ENCODE results near the gene P2RY6.

Gene P2RY6

DNA sequence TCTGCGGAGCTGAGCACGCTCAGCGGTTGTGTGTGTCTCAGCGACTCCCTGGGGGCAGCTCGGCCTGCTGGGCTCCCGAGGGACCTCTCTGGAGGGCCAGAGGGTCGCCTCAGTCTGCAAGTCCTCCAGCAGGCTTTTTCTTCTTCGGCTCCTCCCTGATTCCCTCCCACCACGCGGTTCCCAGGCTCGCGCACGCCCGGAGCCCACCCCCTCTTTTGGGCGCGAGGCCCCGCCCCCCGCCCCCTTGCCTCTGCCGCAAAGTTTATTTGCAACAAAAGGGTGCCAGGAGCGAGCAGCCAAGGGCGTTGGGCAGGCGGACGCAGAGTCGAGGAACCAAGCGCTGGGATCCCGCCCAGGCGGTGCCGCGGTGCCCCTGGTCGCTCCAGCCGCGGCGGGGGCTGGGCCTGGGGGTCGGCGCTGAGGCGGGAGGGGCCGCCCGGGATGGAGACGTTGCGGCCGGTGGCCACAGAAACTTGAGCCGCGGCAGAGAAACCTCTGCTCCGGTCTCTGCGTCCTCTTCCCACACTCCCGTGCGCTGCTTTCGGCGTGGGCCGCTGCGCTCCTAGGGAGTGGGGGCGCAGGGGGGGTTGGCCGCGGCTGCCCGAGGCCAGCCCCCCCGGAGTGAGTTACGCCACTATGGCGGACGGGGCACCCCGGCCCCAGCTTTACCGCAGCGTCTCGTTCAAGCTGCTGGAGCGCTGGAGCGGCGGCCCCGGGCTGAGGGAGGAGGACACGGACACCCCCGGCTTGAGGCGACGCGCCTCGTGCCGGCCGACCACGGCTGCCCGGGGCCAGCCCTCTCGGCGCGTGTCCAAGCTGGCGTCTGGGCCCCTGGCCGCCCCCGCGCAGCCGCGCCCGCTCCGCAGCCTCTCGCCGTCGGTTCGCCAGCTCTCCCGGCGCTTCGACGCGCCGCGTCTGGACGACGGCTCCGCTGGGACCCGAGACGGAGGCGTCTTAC, 36.1 kb downstream of the P2RY6 start, which contains the start of gene ARHGEF17:
Gene ARHGEF17, plus strand, starts transcription at position 274 of the 958 bp plus-strand sequence. Its CDS starts 363 bp downstream, at position 637.
- Mint-ChIP-seq H3K36me3 (peaks cover 18% of the 10 kb centered on the region), H3K4me3 (peak within 1 kb of the TSS; percentile 87), H3K9me3 (no peaks in the 10 kb centered on the region), H3K27ac (peak within 1 kb of the TSS; percentile 50), H3K27me3 (peaks cover 21% of the 10 kb centered on the region), H3K4me1 (peaks cover 51% of the 10 kb centered on the region)
- ATAC-seq: peak; percentile 25

DNA sequence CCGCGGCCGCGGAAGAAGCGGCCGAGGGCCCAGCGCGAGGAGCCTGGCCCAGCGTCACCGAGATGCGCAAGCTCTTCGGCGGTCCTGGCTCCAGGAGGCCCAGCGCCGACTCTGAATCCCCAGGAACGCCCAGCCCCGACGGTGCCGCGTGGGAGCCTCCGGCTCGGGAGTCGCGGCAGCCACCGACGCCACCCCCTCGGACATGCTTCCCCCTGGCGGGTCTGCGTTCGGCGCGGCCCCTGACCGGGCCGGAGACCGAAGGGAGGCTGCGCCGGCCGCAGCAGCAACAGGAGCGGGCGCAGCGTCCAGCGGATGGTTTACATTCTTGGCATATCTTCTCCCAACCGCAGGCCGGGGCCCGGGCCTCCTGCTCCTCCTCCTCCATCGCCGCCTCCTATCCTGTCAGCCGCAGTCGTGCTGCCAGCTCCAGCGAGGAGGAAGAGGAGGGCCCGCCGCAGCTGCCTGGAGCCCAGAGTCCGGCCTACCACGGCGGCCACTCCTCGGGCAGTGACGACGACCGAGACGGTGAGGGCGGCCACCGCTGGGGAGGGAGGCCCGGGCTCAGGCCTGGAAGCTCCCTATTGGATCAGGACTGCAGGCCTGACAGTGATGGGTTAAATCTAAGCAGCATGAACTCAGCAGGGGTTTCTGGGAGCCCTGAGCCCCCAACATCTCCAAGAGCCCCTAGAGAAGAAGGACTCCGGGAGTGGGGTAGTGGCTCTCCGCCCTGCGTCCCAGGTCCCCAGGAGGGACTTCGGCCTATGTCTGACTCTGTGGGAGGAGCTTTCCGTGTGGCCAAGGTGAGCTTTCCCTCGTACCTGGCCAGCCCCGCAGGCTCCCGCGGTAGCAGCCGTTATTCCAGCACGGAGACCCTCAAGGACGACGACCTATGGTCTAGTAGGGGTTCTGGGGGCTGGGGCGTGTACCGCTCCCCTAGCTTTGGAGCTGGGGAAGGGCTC, 37.1 kb downstream of the P2RY6 start:
- peak overlapping the region; percentile 75 for H3K4me3 Mint-ChIP-seq
- no peaks in the 10 kb centered on the region for H3K9me3 Mint-ChIP-seq
- H3K36me3 Mint-ChIP-seq: peaks cover 28% of the 10 kb centered on the region
- peak overlapping the region; percentile 50 for H3K27ac Mint-ChIP-seq
- no peak for ATAC-seq
- peaks cover 60% of the 10 kb centered on the region for H3K4me1 Mint-ChIP-seq
- peaks cover 21% of the 10 kb centered on the region for H3K27me3 Mint-ChIP-seq

DNA sequence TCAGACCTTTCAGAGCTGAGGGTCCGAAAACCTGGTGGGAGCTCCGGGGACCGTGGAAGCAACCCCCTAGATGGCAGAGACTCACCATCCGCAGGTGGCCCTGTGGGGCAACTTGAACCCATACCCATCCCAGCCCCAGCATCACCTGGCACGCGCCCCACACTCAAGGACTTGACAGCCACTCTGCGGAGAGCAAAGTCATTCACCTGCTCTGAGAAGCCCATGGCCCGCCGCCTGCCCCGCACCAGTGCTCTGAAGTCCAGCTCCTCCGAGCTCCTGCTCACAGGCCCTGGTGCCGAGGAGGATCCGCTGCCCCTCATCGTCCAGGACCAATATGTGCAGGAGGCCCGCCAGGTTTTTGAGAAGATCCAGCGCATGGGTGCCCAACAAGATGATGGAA, 37.9 kb downstream of the P2RY6 start:
- peaks cover 16% of the 10 kb centered on the region for H3K27me3 Mint-ChIP-seq
- H3K4me3 Mint-ChIP-seq: peak overlapping the region; percentile 75
- peaks cover 32% of the 10 kb centered on the region for H3K36me3 Mint-ChIP-seq
- no peak for ATAC-seq
- H3K4me1 Mint-ChIP-seq: peaks cover 68% of the 10 kb centered on the region
- H3K9me3 Mint-ChIP-seq: no peaks in the 10 kb centered on the region
- no peak overlapping the region for H3K27ac Mint-ChIP-seq

DNA sequence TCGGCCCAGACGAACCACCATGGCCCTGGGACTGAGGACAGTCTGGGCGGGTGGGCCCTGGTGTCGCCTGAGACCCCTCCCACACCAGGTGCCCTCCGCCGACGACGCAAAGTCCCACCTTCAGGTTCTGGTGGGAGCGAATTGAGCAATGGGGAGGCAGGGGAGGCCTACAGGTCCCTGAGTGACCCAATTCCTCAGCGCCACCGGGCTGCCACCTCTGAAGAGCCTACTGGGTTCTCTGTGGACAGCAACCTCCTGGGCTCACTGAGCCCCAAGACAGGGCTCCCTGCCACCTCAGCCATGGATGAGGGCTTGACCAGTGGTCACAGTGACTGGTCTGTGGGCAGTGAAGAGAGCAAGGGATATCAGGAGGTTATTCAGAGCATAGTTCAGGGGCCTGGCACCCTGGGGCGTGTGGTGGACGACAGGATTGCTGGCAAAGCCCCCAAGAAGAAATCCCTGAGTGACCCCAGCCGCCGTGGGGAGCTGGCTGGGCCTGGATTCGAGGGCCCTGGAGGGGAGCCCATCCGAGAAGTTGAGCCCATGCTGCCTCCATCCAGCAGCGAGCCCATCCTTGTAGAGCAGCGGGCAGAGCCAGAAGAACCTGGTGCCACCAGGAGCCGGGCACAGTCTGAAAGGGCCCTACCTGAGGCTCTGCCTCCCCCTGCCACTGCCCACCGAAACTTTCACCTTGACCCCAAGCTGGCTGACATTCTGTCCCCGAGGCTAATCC, 38.7 kb downstream of the P2RY6 start:
- Mint-ChIP-seq H3K27me3 (peaks cover 8% of the 10 kb centered on the region), H3K4me3 (no peak overlapping the region), H3K4me1 (peaks cover 68% of the 10 kb centered on the region), H3K36me3 (peaks cover 32% of the 10 kb centered on the region), H3K9me3 (no peaks in the 10 kb centered on the region), H3K27ac (no peak overlapping the region)
- no peak for ATAC-seq

DNA sequence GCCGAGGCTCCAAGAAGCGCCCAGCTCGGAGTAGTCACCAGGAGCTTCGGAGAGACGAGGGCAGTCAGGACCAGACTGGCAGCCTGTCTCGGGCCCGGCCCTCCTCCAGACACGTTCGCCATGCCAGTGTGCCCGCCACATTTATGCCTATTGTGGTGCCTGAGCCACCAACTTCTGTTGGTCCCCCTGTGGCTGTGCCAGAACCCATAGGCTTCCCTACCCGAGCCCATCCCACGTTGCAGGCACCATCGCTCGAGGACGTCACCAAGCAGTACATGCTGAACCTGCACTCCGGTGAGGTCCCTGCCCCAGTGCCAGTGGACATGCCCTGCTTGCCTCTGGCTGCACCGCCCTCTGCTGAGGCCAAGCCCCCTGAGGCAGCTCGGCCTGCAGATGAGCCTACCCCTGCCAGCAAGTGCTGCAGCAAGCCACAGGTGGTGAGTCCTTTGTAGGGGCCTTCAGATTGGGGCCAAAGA, 39.3 kb downstream of the P2RY6 start:
- Mint-ChIP-seq H3K27ac (no peak overlapping the region), H3K27me3 (peaks cover 2% of the 10 kb centered on the region), H3K4me3 (peak overlapping the region; percentile 53), H3K4me1 (peaks cover 69% of the 10 kb centered on the region), H3K36me3 (peaks cover 39% of the 10 kb centered on the region), H3K9me3 (no peaks in the 10 kb centered on the region)
- no peak for ATAC-seq

DNA sequence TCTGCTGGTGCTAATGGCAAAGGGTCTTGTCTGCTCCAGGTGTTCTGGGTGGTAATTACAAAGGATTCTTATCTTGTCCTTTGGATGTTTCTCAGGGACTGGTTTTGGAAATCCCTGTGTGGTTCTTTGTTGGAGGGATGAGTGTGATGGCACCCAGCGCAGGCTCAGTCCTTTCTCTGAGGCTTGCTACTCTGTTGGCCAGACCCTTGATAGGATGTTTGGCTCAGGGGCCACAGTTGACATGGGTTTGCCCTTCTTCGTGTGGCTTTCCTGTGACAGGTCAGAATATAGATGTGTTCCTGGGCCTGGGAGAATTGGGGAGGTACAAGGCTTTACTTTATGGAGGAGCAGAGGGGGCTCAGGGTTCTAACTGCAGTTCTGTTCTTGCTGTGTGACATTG, 39.9 kb downstream of the P2RY6 start:
- Mint-ChIP-seq H3K36me3 (peaks cover 42% of the 10 kb centered on the region), H3K4me1 (peaks cover 66% of the 10 kb centered on the region), H3K4me3 (peak overlapping the region; percentile 65), H3K9me3 (no peaks in the 10 kb centered on the region), H3K27me3 (no peaks in the 10 kb centered on the region), H3K27ac (peak overlapping the region; percentile 62)
- no peak for ATAC-seq

DNA sequence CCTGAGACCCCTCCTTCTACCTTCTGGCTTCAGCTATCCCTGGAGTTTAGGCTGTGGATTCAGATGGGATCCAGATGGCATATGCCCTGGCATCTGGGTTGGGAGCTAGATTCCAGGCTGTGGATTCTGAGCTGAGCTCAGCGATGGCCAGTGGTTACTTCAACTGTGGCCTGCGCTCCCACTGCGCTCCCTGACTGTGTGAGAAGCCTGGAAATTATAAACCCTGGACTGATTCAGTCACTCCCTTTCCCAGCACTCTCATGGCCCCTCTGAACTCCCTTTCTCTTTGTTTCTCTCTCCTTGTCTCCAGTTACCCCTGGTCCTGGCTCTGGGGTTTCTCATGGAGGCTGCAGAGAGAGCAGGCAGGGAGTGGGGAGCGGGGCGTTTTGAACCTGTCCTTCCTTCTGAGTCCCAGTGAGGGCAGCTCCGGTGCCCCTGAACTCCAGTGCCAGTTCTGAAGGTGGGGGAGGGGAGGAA, 40.8 kb downstream of the P2RY6 start:
- peaks cover 42% of the 10 kb centered on the region for H3K36me3 Mint-ChIP-seq
- H3K9me3 Mint-ChIP-seq: no peaks in the 10 kb centered on the region
- H3K4me1 Mint-ChIP-seq: peaks cover 63% of the 10 kb centered on the region
- peak overlapping the region; percentile 62 for H3K27ac Mint-ChIP-seq
- ATAC-seq: no peak
- H3K4me3 Mint-ChIP-seq: peak overlapping the region; percentile 65
- H3K27me3 Mint-ChIP-seq: no peaks in the 10 kb centered on the region

DNA sequence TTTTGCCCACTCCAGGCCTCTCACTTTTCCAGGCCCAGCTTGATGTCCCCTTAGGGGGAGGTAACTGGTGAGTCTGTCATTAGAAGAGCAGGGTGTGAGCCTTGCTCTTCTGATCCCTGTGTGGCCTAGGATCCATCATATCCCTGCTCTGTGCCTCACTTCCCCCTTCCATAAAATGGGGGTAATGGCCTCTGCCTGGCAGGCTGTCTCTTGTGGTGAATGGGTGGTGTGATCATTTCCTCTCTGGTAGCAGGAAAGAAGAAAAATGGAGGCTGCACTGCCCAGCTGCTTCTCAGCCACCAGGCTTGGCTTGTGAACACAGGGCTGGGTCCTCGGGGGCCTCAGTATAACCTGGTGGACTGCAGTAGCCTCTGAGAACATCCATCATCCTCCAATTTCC, 41.5 kb downstream of the P2RY6 start:
- Mint-ChIP-seq H3K4me1 (peaks cover 63% of the 10 kb centered on the region), H3K9me3 (no peaks in the 10 kb centered on the region), H3K4me3 (peak overlapping the region; percentile 65), H3K27ac (peak overlapping the region; percentile 62), H3K36me3 (peaks cover 47% of the 10 kb centered on the region), H3K27me3 (no peaks in the 10 kb centered on the region)
- no peak for ATAC-seq

DNA sequence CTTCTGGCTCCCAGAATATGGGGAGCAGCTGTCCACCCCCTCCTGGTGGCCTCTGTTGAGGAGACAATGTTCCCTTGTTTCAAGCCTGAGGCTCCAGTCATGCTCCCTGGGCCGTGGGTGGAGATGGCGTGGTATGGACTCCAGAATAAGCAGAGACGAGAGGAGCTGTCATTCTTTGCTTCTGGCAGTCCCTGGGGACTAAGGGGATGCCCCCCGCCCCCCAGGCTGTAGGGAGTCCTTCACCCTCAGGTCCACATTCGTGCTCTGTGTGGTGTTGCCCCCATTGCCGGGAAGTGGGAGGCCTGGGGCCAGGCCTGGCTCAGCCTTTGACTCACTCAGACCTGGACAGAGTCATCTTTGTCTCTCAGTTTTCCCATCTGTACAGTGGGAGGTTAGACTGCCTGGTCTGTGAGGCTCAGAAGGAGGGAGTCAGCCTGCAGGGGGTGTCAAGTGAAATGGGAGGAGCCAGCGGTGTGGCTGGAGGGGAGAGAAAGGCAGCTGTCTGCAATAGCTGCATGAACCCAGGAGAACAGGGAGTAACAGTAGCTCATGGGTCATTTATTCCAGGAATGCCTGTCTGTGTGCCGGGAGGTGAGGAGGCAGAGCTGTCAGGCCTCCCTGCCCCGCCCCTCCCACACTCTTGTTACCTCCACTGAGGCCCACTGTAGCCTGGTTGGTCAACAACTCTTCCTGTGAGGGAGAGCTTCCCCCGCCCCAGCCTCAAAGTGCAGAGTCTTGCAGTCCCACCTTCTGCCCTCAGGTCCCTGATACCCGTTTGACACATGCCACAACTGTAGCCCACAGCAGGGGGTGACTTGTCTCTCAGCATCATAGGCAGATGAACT, 42.2 kb downstream of the P2RY6 start:
- Mint-ChIP-seq H3K9me3 (no peaks in the 10 kb centered on the region), H3K36me3 (peaks cover 54% of the 10 kb centered on the region), H3K27me3 (no peaks in the 10 kb centered on the region), H3K27ac (peak overlapping the region; percentile 62), H3K4me1 (peaks cover 65% of the 10 kb centered on the region), H3K4me3 (peak overlapping the region; percentile 65)
- peak; percentile 60 for ATAC-seq

DNA sequence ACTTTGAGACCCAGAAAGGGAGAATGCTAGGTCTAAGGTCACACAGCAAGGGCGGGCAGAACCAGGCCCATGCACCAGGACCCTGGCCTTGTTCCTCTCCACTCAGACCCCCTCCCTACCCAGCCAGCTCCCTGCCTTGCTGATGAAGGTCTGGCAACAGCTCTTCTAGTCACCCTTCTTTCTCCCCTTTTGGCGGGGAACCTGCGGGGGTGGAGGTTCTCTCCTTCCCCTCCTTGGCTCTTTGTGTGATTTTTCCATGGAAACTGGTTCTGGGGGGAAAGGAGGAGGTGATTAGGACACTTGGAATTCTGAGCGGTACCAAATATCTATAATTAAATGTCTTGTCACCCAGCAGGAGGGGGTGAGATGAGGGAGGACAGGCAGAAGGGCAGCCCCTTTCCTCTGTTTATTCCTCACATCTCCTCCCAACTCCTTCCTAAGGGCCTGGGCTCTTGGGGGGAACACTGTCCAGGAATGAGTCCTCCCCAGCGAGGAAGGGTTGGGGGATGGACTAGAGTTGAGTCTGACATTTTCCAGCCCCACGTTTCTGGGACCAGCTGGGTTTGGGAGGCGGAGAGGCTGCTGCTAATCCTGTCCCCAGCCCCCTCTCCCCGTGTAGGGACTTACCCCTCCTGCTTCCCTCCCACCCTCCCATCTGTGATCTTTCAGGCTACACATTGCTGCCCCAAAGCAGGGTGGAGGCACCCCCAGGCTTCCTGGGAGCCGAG, 43.3 kb downstream of the P2RY6 start:
- Mint-ChIP-seq H3K4me3 (no peak overlapping the region), H3K4me1 (peaks cover 62% of the 10 kb centered on the region), H3K27ac (no peak overlapping the region), H3K9me3 (no peaks in the 10 kb centered on the region), H3K36me3 (peaks cover 61% of the 10 kb centered on the region), H3K27me3 (no peaks in the 10 kb centered on the region)
- no peak for ATAC-seq

DNA sequence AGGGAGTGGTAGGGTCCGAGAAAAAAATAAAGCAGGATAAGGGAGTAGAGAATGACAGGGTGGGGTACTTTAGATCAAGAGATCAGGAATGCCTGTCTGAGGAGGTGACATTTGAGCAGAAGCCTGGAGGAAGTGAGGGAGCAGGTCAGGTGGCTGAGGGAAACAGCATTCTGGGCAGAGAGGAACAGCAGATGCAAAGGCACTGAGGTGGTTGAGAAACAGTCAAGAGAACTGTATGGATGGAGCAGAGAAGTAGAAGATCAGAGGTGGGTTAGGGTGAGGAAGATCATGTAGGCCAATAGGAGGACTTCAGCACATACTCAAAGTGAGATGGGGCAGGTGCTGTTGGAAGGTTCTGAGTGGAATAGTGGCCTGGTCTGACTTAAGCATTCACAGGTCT, 44.3 kb downstream of the P2RY6 start:
- H3K27me3 Mint-ChIP-seq: no peaks in the 10 kb centered on the region
- H3K36me3 Mint-ChIP-seq: peaks cover 64% of the 10 kb centered on the region
- peak overlapping the region; percentile 5 for H3K27ac Mint-ChIP-seq
- ATAC-seq: no peak
- no peaks in the 10 kb centered on the region for H3K9me3 Mint-ChIP-seq
- no peak overlapping the region for H3K4me3 Mint-ChIP-seq
- H3K4me1 Mint-ChIP-seq: peaks cover 61% of the 10 kb centered on the region

DNA sequence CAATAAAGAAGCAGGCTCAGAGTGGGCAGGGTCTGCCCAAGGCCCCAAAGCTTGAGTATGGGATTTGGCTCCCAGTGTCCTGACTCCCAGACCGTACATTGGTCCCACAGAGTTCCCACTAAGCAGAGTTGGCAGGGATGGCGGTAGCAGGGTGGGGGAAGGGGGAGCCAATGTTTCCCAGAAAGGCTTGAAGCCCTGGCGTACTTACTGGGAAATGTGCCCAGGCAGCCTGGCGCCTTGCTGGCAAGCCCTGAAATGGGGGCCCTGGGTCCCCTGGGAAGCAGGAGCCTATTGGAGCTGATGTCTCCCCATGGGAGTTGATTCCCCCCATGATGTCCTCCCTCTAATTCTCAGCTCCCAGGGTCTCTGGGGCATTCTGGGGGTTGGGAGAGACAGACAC, 45.2 kb downstream of the P2RY6 start:
- ATAC-seq: no peak
- H3K36me3 Mint-ChIP-seq: peaks cover 60% of the 10 kb centered on the region
- no peak overlapping the region for H3K27ac Mint-ChIP-seq
- H3K4me3 Mint-ChIP-seq: no peak overlapping the region
- H3K9me3 Mint-ChIP-seq: no peaks in the 10 kb centered on the region
- no peaks in the 10 kb centered on the region for H3K27me3 Mint-ChIP-seq
- H3K4me1 Mint-ChIP-seq: peaks cover 61% of the 10 kb centered on the region

DNA sequence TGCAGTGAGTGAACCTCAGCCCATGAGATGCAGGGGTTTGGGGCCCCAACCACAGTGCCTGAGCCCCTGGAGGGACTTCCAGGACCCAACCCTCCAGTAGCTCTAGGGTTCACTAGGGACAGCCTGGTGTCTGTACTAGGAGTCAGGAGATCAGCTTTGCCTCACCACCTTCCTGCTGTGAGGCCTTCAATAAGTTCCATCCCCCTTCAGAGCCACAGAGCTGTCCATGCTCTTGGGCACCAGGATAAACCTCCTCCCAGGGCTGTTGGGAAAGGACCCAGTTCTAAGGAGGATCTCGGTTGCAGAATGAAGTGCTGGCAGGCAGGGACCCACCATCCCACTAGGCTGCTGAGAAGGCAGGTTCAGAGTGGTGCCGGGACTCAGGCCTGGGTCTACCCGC, 45.7 kb downstream of the P2RY6 start:
- H3K27me3 Mint-ChIP-seq: no peaks in the 10 kb centered on the region
- H3K27ac Mint-ChIP-seq: no peak overlapping the region
- no peak overlapping the region for H3K4me3 Mint-ChIP-seq
- ATAC-seq: no peak
- H3K4me1 Mint-ChIP-seq: peaks cover 61% of the 10 kb centered on the region
- no peaks in the 10 kb centered on the region for H3K9me3 Mint-ChIP-seq
- H3K36me3 Mint-ChIP-seq: peaks cover 60% of the 10 kb centered on the region
